HepG2 (cell line): ENCODE measurements around the gene TOMM6. TPM values are rescaled to one million over a fixed set of nuclear protein-coding genes. Genes with fewer than 3 reads are reported as not detected.

ENCODE experiments used
- AGO2 ChIP-seq: fragments of 200-400 bp; formaldehyde crosslinking; optimal IDR thresholded peaks from 2 replicates; pipeline ENCODE3; 2017; ENCODE audit warnings: mild to moderate bottlenecking, low read depth, low read length, moderate library complexity
- ARID4A ChIP-seq: sonication (generic); formaldehyde crosslinking; IDR thresholded peaks from 2 replicates; pipeline ENCODE4 v1.5.0; 2020; ENCODE audit warnings: mild to moderate bottlenecking, missing genetic modification reagents, borderline replicate concordance
- CENPT ChIP-seq: sonication (generic); formaldehyde crosslinking; IDR thresholded peaks from 2 replicates; pipeline ENCODE4 v1.8.0; 2022; ENCODE audit warnings: low read depth, mild to moderate bottlenecking, moderate library complexity, missing genetic modification reagents
- EED ChIP-seq: sonication (generic); formaldehyde crosslinking; IDR thresholded peaks from 2 replicates; pipeline ENCODE4 v1.5.0; 2020; ENCODE audit warnings: mild to moderate bottlenecking, missing genetic modification reagents
- ERF ChIP-seq: IDR thresholded peaks from 2 replicates; pipeline ENCODE4 v1.6.1; 2018; ENCODE audit warnings: missing biosample characterization, missing genetic modification reagents
- HCFC1 ChIP-seq: fragments of 150-350 bp; IDR thresholded peaks from 2 replicates; pipeline ENCODE4 v1.6.1; 2014; ENCODE audit warnings: low read depth, low read length
- HNRNPH1 ChIP-seq: fragments of 200-400 bp; formaldehyde crosslinking; optimal IDR thresholded peaks from 2 replicates; pipeline ENCODE3; 2017; ENCODE audit warnings: mild to moderate bottlenecking, low read depth, low read length
- HOXA3 ChIP-seq: sonication (generic); formaldehyde crosslinking; IDR thresholded peaks from 2 replicates; pipeline ENCODE4 v1.5.0; 2020; ENCODE audit warnings: missing genetic modification reagents
- HOXD1 ChIP-seq: sonication (generic); formaldehyde crosslinking; IDR thresholded peaks from 2 replicates; pipeline ENCODE4 v1.5.0; 2020; ENCODE audit warnings: missing genetic modification reagents
- MATR3 ChIP-seq: sonication (generic); formaldehyde crosslinking; IDR thresholded peaks from 2 replicates; pipeline ENCODE4 v1.4.0; 2020; ENCODE audit warnings: missing genetic modification reagents
- MIXL1 ChIP-seq: IDR thresholded peaks from 2 replicates; pipeline ENCODE4 v1.6.1; 2016
- PLRG1 ChIP-seq: fragments of 450-650 bp; conservative IDR thresholded peaks from 2 replicates; pipeline ENCODE4 v1.6.1; 2016
- TAF15 ChIP-seq: fragments of 200-400 bp; formaldehyde crosslinking; IDR thresholded peaks from one replicate; pipeline ENCODE4 v1.6.1; 2018; ENCODE audit warnings: mild to moderate bottlenecking, low read depth, low read length; ENCODE audit not compliant: poor library complexity, severe bottlenecking
- ZBTB2 ChIP-seq: sonication (generic); formaldehyde crosslinking; IDR thresholded peaks from 2 replicates; pipeline ENCODE4 v1.8.0; 2022; ENCODE audit warnings: low read depth, missing genetic modification reagents
- ZKSCAN8 ChIP-seq: IDR thresholded peaks from 2 replicates; pipeline ENCODE4 v1.6.1; 2016; ENCODE audit warnings: borderline replicate concordance, missing genetic modification reagents, missing compliant biosample characterization
- ZNF160 ChIP-seq: sonication (generic); formaldehyde crosslinking; IDR thresholded peaks from 2 replicates; pipeline ENCODE4 v1.8.0; 2022; ENCODE audit warnings: mild to moderate bottlenecking, inconsistent platforms, missing genetic modification reagents
- ZNF556 ChIP-seq: sonication (generic); formaldehyde crosslinking; IDR thresholded peaks from 2 replicates; pipeline ENCODE4 v1.4.0; 2020; ENCODE audit warnings: mild to moderate bottlenecking, missing genetic modification reagents, borderline replicate concordance
- ZNF567 ChIP-seq: sonication (generic); formaldehyde crosslinking; IDR thresholded peaks from 2 replicates; pipeline ENCODE4 v1.8.1; 2023; ENCODE audit warnings: mild to moderate bottlenecking, missing genetic modification reagents, borderline replicate concordance
- ZNF614 ChIP-seq: IDR thresholded peaks from 2 replicates; pipeline ENCODE4 v1.6.1; 2018; ENCODE audit warnings: missing biosample characterization, missing genetic modification reagents, inconsistent platforms, borderline replicate concordance
- ZNF766 ChIP-seq: sonication (generic); formaldehyde crosslinking; IDR thresholded peaks from 2 replicates; pipeline ENCODE4 v1.5.0; 2020; ENCODE audit warnings: missing genetic modification reagents, borderline replicate concordance
- ZNF782 ChIP-seq: sonication (generic); formaldehyde crosslinking; IDR thresholded peaks from 2 replicates; pipeline ENCODE4 v1.4.0; 2020; ENCODE audit warnings: missing genetic modification reagents, mild to moderate bottlenecking, borderline replicate concordance
- ZNF883 ChIP-seq: sonication (generic); formaldehyde crosslinking; IDR thresholded peaks from 2 replicates; pipeline ENCODE4 v1.5.1; 2020; ENCODE audit warnings: mild to moderate bottlenecking, missing genetic modification reagents; ENCODE audit errors: not compliant biosample characterization
- polyA plus RNA-seq, 8 experiments: library from polyadenylated mRNA; depleted of rRNA in 3 of 8; stranded (reverse) in 7 of 8; unstranded in 1 of 8; fragments of >200 nt; fragmentation: Illumina TruSeq in 4 of 8; extraction: Trizol in 4 of 8; gene quantifications; 2 replicates each; pipeline versions ENCODE4 v1.2.1 to v1.2.3, GENCODE V29; 2011 to 2016; ENCODE audit warnings: low read depth in 4 of 8, missing spikeins in 1 of 8, mixed read lengths in 1 of 8; ENCODE audit not compliant: insufficient read depth in 1 of 8
- total RNA-seq, 5 experiments: library from RNA; depleted of rRNA; stranded (reverse); fragments of >200 nt; fragmentation: Illumina TruSeq; extraction: Trizol; gene quantifications; 2 replicates each; pipeline ENCODE4 v1.2.3, GENCODE V29; 2016; ENCODE audit warnings: low read depth in 1 of 5
- TF ChIP-seq, protein P1 (sequence below): sonication (generic); formaldehyde crosslinking; IDR thresholded peaks from 2 replicates; pipeline ENCODE4 v1.8.0; 2022; ENCODE audit warnings: mild to moderate bottlenecking, missing genetic modification reagents

The TOMM6 gene
- total and polyA plus RNA-seq, 2 of the 13 experiments (the other 11 are each of a cell fraction or from before 2014, with no cell fraction given), result 320 to 321 TPM

- TF ChIP-seq ZNF160 (CRISPR knock-in tag), result peak; percentile 33; the same call in 1 of the 2 replicates
- TF ChIP-seq ZNF567 (CRISPR knock-in tag), result 0 out of 2 replicates have a peak, but pooled peaks have one; percentile 21
- TF ChIP-seq EED, result no peak
- TF ChIP-seq HNRNPH1, result no peak
- TF ChIP-seq MATR3, result 0 out of 2 replicates have a peak, but pooled peaks have one; percentile 78
- TF ChIP-seq, protein P1, sequence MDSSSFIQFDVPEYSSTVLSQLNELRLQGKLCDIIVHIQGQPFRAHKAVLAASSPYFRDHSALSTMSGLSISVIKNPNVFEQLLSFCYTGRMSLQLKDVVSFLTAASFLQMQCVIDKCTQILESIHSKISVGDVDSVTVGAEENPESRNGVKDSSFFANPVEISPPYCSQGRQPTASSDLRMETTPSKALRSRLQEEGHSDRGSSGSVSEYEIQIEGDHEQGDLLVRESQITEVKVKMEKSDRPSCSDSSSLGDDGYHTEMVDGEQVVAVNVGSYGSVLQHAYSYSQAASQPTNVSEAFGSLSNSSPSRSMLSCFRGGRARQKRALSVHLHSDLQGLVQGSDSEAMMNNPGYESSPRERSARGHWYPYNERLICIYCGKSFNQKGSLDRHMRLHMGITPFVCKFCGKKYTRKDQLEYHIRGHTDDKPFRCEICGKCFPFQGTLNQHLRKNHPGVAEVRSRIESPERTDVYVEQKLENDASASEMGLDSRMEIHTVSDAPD (CRISPR knock-in tag), result peak; percentile 35; the same call in 1 of the 2 replicates
- TF ChIP-seq AGO2, result peak; percentile 65
- peak; percentile 90 for TF ChIP-seq ZNF556 (CRISPR knock-in tag)
- TF ChIP-seq TAF15, result peak; percentile 86
- 0 out of 2 replicates have a peak, but pooled peaks have one; percentile 13 for TF ChIP-seq HCFC1
- TF ChIP-seq MIXL1 (CRISPR knock-in tag), result peak; percentile 17; the same call in 1 of the 2 replicates
- peak; percentile 79; the same call in 1 of the 2 replicates for TF ChIP-seq ZNF766 (CRISPR knock-in tag)
- peak; percentile 86 for TF ChIP-seq HOXA3 (CRISPR knock-in tag)
- no peak for TF ChIP-seq HOXD1
- TF ChIP-seq ZNF782 (CRISPR knock-in tag), result no peak
- 0 out of 2 replicates have a peak, but pooled peaks have one; percentile 80 for TF ChIP-seq CENPT (CRISPR knock-in tag)
- peak; percentile 55; the same call in 1 of the 2 replicates for TF ChIP-seq ARID4A (CRISPR knock-in tag)
- no peak for TF ChIP-seq PLRG1
- TF ChIP-seq ZBTB2 (CRISPR knock-in tag), result peak; percentile 72; the same call in 1 of the 2 replicates
- peak; percentile 45; the same call in 1 of the 2 replicates for TF ChIP-seq ZKSCAN8 (CRISPR knock-in tag)
- peak; percentile 57; the same call in 1 of the 2 replicates for TF ChIP-seq ZNF614 (CRISPR knock-in tag)
- TF ChIP-seq ERF (CRISPR knock-in tag), result peak; percentile 80
- peak; percentile 9 for TF ChIP-seq ZNF883
Observed at GRCh38 chr6:41786451-41787218, 859 bp upstream of the TOMM6 start (continued).
